D341Med (cell line): ENCODE results near the gene TESPA1.

Source experiments
- DNase-seq: peaks from one replicate; pipeline ENCODE4 v3.0.0; 2012; ENCODE audit warnings: low spot score

TESPA1 gene

DNA sequence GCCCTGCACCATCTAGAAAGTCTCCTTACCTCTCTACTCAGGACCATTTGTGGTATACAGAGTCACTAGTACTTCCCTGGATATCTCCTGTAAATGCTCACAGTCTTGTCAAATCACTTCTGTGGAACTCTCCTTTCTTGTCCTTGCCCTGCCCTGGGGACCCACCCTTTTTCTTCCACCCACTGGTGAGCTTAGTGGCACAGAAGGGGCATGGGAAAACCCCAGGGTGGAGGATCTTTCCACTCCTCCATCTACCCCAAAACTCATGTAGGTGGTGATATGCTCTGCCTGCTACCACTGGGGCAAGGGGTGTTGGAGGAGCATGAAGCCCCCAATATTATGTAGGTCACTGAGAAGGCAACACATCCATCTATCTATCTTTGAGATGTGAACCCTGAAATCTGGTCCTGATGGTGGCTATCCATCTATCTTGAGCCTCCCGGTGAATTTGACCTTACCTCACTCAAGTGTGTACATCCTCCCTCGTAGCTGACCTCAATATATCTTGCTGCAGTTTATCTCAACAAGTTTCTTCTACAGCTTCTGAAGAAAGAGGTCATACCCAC is 943 bp downstream of the TESPA1 start:
- DNase-seq: no peak

DNA sequence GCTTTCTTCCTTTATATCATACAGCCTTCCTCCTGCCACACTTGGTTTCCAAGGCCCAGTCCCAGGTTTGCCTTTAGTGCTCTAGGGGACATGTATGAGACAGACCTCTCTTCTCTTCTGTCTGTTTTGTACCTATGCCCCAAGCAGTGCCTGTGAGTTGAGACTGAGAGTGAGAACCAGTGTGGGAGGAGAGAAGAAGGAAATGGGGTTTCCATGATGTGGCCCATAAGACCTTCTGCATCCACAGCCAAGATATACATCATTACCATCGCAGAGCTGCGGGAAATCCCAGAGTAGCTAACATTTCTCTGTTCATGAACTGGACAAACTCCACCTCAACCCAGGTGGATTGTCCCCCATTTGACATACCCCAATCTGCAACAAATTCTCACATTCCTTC is 2.8 kb downstream of the TESPA1 start:
- DNase-seq: no peak

DNA sequence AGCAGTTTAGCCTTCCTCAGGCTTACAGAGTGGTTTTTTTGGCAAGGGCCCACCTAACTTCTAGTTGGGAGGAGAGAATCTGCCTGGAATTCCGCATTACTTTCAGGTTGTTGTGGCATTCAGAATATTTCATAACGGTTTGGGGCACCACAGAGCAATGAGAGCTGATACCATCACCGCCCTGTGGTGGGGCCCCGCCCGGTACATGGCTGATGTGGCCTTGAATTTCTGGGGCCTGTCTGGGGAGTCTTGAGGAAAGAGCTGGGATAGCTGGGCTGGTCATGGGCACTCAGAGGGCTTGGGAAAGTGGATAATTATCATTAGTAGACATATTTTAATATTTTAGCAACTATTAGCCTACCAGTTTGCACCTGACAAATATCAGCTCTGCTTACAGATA is 4.2 kb downstream of the TESPA1 start:
- no peak for DNase-seq

DNA sequence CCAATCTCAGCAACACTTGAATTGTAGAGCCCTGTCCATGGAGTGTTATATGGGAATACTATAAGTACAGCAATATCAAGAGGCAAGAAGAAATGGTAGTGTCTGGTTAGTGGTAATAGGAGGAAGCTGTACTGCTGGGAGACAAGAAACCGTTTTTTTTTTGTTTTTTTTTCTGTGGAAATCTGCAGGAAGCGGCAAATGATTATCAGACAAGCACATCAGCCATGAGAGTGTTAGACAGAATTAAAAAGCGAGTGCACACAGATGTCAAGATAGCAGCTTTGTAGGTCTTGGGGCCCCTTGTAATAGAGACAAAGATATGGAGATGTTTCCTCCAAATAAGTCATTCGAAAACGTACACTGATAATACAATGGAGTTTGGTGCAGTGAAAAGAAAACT is 6.7 kb downstream of the TESPA1 start:
- no peak for DNase-seq

DNA sequence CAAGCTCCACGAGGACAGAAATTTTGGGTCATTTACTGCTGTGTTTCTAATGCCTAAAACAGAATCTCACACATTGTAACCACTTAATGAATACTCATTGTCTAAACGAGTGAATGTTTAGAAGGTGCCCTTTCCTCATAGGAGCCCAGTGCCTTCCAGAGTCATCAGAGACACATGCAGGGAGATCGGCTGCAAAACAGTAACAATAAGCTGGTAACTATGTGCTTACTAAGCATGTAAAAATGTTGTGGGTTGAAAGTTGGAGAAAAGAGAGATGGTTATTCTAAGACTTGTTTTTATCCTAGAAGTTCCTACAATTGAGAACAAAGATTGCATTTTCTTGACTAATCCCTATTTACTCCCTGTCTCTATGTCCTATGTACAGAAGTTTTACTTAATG is 7.4 kb downstream of the TESPA1 start:
- DNase-seq: no peak

DNA sequence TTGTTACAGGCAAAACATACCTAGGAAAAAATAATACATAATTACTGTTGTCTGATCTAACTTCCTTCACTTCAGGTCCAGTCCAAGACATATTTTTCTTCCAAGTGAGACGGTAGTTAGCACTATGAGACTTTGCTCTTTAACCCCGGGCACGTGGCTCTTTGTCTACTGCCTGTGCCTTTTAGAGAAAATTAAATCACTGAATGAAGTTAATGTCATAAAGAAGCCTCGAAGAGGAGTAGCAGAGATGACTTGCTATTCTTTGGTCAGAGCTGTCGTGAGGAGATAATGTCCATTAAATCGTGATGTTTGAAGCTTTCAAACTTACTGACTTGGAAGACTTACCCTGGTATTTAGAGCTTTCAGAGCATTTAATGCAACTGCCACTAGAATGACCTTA is 8.7 kb downstream of the TESPA1 start:
- DNase-seq: no peak

DNA sequence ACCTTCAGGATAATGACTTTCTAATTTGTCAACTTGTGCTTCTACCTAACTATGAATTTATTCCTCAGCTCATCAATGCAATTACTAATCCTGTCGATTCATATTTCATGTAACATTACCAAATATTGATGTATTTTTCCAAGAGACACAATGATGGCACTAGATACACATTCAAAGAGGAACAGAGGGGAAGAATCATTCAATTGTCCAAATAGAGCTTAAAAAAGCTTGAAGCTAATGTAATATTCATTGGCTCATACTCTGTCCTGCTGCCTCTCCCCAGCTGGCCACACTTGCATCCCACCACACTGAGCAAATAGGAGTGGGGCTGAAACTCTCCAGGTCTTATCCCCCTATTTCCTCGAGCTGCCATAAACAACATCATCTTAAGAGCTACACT is 9.3 kb downstream of the TESPA1 start:
- no peak for DNase-seq

DNA sequence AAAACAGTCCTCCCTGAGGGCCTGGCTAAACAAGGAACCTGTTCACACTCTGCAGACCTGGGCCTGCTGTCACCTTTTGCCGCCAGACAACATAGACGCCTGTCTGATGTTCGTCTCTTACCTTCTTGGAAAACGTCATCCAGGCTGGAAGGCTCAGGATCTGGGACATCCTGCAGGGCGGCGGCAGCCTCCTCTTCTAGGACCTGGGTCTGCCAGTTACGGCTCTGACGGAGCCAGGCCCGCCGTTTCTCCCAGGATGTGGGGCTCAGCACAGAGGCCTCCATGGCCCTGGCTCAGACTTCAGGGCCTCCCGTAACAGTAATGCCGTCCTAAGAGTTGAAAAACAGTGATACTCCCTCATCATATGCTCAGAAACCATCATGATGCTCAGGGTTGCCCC is 10.3 kb downstream of the TESPA1 start:
- DNase-seq: no peak

DNA sequence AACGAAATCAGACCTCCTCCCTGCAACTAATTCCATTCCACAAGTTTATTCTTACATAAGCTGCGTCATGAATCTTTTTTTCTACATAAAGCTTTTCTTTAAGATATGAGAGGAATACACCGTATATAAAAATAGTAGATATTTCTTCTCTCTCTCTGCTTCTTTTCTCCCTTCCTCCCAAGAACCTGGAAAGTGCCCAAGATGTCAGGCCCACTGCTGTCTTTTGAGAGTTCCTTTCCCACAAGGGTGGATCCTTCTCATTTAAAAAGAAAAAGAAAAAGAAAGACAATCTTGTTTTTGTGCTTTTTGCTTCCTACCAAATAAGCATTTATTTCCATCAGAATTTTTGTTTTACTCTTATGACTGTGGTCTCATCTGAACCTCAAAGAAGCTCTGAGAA is 11.0 kb downstream of the TESPA1 start:
- no peak for DNase-seq

DNA sequence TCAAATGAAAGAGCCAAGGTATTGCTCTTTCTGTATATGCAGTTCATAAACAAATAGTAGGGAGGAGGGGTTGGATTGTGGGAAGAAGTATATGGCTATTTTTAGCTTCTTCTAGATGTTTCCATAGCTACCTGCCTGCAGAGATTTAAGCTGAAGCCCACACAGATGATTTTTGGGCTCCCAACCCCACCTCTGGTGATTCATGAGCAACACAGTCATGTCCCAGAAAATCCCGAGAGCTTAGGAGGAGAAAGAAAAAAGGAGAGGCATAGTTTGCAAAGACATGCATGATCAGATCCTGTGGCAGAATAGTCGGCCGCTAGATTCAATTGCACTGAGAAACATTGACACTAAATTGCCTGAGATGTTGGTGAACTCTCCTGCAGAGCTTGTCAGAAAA is 13.8 kb downstream of the TESPA1 start:
- no peak for DNase-seq

DNA sequence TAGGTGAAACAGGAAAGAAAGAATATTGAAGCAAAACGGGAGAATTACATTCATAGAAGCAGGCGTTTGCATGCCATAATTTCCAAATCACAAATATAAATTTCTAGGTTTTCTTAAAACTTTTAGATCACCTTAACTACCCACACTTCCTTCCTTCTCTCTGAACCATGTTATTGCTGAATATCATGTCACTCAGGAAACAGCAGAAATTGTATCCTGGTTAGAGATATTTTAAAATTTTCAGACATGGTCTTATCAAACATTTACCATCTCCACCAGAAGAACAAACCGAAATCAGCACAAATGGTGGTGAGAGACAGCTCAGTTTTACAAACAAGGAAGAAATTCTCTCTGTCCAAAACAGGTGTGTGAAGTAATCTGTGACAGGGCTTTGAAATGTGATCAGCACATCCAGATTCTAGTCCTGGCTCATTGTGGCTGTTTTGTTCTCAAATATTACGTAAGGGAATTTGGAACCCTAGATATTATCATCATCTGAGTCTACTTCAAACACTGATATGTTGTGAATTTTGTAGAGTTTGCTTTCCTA is 16.3 kb downstream of the TESPA1 start:
- DNase-seq: no peak

DNA sequence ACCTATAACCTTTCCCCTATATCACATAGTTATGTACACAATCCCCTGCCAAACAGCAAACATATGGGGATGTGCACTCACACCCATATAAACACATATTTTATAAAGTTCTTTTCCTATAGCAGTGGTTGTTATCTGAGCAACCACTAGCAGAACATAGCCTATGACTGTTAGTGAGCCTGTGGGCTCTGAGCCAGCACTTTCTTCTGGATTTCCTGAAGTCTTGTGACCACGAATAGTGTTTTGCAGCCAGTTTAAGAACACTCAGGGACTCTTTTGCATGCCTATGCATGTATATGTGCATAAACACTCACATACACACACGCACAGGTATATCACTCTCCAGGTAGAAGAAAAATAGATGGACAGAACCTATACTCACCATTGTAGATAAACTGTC is 17.1 kb downstream of the TESPA1 start:
- no peak for DNase-seq

DNA sequence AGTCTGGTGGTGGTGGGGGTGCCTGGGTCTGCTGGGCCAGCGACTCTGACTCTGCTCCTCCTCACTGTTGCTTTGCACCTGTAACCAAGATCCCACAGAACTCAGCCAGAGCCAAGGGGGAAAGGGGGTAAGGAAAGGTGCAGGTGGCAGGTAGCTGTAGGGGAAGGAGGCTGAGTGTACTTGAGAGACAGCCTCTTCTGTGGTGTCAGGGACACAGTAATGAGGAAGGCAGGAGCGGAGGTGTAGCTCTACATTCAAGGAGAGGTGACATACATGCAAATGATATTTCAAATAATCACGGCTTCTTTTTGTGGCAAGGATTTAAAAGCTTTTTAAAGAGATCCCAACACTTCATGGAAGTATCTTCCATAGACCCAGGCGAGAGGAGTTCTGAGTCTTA is 23.4 kb downstream of the TESPA1 start:
- no peak for DNase-seq

DNA sequence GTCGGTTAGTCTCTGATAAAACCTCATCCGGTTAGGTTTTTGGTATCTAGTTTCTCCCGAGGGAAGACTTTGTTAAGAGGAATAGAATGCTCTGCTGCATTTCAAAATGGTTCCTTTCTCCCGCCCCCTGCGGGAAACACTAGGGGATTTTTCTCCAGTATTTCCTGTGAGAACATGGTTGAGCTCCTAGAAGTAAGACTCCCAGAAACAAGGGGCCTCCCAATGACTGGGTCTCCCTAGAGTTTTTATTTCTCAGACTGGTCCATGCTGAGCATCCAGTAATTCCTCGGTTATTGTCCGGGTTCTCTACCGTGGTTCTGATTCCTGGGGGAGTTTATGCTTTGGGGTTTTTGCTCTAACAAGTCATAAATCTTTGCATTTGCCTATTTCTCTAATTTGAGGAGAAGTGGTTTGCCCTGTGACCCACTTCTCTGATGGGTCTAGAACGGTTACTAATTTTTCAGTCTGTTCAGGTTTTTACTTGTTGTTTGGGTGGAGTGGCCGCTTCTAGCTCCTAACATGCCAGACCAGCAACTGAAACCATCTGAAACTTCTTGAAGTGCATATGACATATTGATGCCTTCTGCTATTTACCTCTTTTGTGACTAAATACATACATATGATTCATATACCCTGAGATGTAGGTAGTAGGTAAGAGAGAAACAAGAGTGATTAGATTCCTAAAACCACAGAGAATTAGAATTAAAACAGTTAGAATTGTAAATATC is 25.1 kb downstream of the TESPA1 start:
- DNase-seq: no peak

DNA sequence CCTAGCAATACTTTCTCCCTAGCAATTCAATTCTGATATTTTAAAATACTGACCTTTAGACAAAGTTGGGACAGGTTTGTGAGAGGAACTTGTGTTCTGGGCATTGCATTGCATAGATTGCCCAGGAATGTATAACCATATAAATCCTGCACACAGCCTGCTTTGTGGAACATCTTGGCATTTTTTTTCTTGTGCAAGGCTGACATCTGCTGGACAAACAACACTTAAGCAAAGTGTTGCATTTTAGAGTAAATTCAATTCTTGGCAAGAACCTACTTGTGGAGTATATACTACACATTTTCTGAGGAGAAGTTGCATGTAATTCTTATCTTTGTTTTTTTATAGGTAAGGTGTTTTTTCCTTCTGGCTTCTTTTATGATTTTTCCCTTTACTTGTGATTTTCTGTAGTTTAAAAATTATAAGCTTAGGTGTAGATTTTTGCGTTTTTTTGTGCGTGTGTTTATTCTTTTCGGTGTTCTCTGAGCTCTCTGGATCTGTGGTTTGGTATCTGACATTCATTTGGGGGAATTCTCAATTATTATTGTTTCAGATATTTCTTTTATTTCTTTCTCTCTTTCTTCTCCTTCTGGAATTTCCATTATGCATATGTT is 26.4 kb downstream of the TESPA1 start:
- peak; percentile 52 for DNase-seq

DNA sequence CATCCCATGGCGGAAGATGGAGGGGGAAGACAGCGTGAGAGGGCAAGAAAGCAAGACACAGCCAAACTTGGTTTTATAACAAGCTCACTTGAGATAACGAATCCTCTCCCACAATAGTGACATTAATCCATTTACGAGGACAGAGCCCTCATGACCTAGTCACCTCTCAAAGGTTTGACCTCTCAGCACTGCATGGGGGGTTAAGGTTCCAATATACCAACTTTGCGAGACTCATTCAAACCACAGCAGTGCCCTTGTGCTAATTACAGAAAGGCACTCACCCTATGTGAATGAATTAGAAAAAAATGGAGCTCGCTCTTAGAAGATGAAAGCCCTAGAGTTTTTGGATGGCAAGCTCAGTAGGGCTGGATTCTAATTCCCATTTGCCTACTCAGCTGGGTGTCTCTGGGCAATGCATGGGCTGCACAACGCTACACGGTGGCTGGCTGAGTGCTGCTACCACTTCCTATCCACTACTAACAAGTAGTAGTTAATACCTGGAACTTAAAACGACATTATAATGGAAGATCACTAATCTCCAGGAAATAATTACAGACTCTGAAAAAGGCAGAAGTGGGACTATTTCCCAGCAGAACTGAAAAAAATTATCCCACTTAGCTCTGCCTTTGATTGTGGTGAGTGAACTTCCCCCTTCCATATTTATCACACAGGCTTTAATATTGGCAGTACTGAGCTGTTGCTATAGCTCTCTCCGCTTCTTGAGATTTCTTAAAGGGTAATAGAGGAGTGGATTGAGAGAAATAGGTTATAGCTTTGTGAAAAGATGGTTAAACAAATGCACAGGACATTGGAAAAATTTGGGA is 27.5 kb downstream of the TESPA1 start:
- DNase-seq: no peak

DNA sequence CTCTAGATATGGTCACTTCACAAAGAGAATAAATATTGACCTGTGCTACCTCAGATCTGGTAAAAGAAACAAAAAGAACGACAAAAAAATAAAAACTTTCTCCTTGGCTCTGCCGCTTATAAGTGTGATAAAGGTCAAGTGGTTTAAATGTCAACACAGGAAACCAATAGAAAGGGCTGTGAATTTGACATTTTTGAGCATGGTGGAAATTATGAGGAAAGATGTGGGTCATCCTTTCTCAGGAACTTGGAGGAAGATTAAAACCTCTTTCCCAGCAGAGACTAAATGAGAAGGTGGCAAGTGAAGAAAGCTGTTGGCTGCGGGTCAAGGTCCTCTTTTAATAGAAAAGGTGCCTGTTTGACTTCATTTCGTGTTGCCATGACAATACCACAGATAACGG is 28.2 kb downstream of the TESPA1 start:
- DNase-seq: no peak

DNA sequence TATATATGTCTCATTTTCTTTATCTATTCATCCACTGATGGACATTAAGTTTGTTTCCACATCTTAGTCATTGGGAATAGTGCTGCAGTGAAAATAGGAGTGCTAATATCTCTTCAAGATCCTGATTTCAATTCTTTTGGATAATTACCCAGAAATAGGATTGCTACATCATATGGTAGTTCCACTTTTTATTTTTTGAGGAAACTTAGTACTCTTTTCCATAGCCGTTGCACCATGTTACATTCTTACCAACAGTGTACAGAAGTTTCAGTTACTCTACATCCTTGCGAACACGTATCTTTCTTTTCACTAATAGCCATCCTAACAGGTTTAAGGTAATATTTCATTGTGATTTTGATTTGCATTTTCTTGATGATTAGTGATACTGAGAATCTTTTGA is 29.8 kb downstream of the TESPA1 start:
- no peak for DNase-seq

DNA sequence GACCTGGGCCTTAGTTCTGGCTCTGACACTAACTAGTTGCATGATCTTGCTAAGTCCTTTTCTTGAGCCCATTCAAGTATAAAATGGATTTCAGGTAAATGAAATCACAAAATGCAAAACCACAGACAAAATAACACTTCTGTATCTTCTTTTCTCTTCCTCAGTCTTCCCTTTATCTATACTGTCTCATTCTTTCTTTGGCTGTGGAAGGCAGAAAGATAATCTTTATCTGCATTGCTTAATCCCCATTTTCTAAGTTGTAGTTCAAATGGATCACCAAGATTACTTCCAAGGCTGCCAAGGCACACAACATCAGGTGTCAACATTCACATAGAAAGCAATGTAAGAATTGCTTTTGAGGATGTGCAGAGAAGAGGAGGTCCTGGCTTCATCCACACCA is 30.3 kb downstream of the TESPA1 start:
- DNase-seq: no peak

DNA sequence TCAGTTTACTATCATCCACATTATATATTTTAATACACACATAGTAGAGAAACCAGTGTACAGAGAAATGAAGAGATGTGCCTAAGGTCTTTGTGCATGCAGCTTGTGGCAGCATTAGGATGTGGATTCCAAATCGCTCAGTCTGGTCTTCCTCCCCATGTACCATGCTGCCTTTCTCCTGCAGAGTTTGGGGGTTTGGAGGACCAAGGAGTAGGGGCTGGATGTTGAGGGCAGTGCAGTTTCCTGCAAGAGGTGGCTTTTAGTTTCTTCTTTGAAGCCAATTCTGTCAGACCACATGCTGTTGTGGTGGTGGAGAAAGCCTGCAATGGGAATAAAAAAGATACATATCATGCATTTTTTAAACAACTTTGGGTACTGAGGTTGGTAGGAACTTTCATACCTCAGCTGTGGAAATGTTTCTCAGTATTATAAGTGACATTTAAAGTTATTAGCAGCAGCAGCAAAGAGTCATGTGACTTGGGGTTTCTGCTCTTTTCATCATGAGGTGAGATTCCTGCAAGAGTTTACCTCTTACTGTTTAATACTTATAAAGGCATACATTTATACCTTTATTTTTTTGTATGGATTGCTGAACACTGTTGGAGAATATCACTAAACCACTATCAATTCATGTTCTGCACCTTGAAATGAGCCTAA is 34.4 kb downstream of the TESPA1 start:
- no peak for DNase-seq

DNA sequence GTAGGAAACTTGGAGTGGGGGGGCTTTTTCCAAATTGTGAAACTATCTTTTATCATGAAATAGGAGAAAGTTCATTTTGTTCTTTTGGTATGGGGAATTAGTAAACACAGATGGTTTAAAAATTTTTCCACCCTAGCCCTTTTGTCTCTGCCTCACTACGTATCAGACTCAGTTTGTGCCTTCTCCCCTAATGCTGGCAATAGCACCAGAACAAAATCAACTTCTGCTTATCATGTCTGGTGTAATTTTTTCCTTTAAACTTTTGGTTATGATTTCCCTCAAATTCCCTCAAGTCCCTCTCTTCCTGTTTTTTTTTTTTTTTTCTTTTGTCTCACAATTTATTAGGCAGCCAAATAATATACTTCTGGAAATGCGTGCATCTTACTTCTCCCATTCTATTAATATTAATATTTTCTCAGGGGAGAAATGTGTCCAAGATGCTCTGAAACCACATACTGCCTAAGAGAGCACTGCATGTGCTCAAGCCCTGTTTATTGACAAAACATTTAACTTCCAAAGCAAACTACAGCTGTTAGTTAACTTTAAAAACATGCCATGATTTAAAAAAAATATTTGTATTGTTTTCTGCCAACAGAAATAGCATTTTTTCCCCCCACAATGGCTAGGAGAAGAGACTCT is 35.4 kb downstream of the TESPA1 start:
- DNase-seq: no peak

DNA sequence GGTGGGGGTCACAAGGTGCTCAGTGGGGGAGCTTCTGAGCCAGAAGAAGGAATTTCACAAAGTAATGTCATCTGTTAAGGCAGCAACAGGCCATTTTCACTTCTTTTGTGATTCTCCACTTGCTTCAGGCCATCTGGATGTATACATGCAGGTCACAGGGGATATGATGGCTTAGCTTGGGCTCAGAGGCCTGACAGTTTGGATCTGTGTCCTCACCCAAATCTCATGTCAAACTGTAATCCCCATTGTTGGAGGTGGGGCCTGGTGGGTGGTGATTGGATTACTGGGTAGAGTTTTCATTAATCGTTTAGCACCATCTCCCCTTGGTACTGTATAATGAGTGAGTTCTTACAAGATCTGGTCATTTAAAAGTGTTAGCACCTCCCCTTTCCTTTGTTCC is 36.4 kb downstream of the TESPA1 start:
- DNase-seq: no peak
